IPS-18a (cell line): ENCODE measurements around the gene TSC22D1.

Experiments used
- H3K27ac ChIP-seq: one replicate; pipeline ENCODE4 v1.5.1; 2013; ENCODE audit warnings: low read length
- H3K27me3 ChIP-seq: one replicate; pipeline ENCODE4 v1.6.1; 2013; ENCODE audit warnings: mild to moderate bottlenecking, low read length; ENCODE audit not compliant: control insufficient read depth, insufficient read depth
- H3K36me3 ChIP-seq: one replicate; pipeline ENCODE4 v1.6.1; 2013; ENCODE audit warnings: low read depth, low read length; ENCODE audit not compliant: control insufficient read depth
- H3K4me1 ChIP-seq: one replicate; pipeline ENCODE4 v1.6.1; 2013; ENCODE audit warnings: low read depth, low read length; ENCODE audit not compliant: control insufficient read depth
- H3K4me3 ChIP-seq: one replicate; pipeline ENCODE4 v1.5.1; 2013; ENCODE audit warnings: low read length
- H3K9ac ChIP-seq: one replicate; pipeline ENCODE4 v1.6.1; 2013; ENCODE audit warnings: mild to moderate bottlenecking, low read length, moderate library complexity
- H3K9me3 ChIP-seq: one replicate; pipeline ENCODE4 v1.6.1; 2013; ENCODE audit warnings: low read depth, low read length; ENCODE audit not compliant: control insufficient read depth

Gene TSC22D1

GRCh38 chr13:44383945-44384344 is 192.2 kb downstream of the TSC22D1 start:
- Histone ChIP-seq H3K36me3 (no peaks in the 10 kb centered on the region), H3K4me3 (no peak overlapping the region), H3K27me3 (no peaks in the 10 kb centered on the region), H3K9ac (no peak overlapping the region), H3K4me1 (peaks cover 7% of the 10 kb centered on the region), H3K27ac (no peak overlapping the region), H3K9me3 (no peaks in the 10 kb centered on the region)

- Histone ChIP-seq H3K27me3 (no peaks in the 10 kb centered on the region), H3K4me3 (no peak overlapping the region), H3K36me3 (no peaks in the 10 kb centered on the region), H3K4me1 (peaks cover 9% of the 10 kb centered on the region), H3K27ac (no peak overlapping the region), H3K9me3 (no peaks in the 10 kb centered on the region), H3K9ac (no peak overlapping the region)
These were observed 193.4 kb downstream of the TSC22D1 start for GRCh38 chr13:44382635-44383145.
